K562 (cell line): ENCODE data around the gene ORMDL2. TPM values are rescaled to one million over a fixed set of nuclear protein-coding genes. Genes with fewer than 3 reads are reported as not detected.

Source experiments
- ARID1B ChIP-seq: fragments of 450-650 bp; IDR thresholded peaks from 2 replicates; pipeline ENCODE4 v1.6.1; 2016; ENCODE audit warnings: antibody characterized with exemption, mild to moderate bottlenecking, inconsistent platforms
- CREM ChIP-seq: IDR thresholded peaks from 2 replicates; pipeline ENCODE4 v1.6.1; 2014; ENCODE audit warnings: antibody characterized with exemption, low read depth
- FOS ChIP-seq: IDR thresholded peaks from 3 replicates; pipeline ENCODE4 v1.6.1; 2011; ENCODE audit not compliant: insufficient read length; ENCODE audit errors: extremely low read depth
- HDAC2 ChIP-seq: fragments of 450-650 bp; IDR thresholded peaks from 2 replicates; pipeline ENCODE4 v1.6.1; 2016; ENCODE audit warnings: mild to moderate bottlenecking
- HDAC3 ChIP-seq: fragments of 450-650 bp; IDR thresholded peaks from 2 replicates; pipeline ENCODE4 v1.6.1; 2018; ENCODE audit warnings: borderline replicate concordance, mild to moderate bottlenecking, moderate library complexity; ENCODE audit not compliant: partially characterized antibody
- HIVEP1 ChIP-seq: fragments of 250-450 bp; sonication (Bioruptor Pico); IDR thresholded peaks from 2 replicates; pipeline ENCODE4 v1.4.0; 2020; ENCODE audit warnings: mild to moderate bottlenecking
- HOXB6 ChIP-seq: fragments of 250-450 bp; sonication (Bioruptor Pico); IDR thresholded peaks from 2 replicates; pipeline ENCODE4 v1.5.1; 2022; ENCODE audit warnings: mild to moderate bottlenecking, borderline replicate concordance
- MAZ ChIP-seq, 2 experiments: fragments of 450-650 bp in 1 of 2; sonication (generic) in 1 of 2; formaldehyde crosslinking; IDR thresholded peaks in 1 of 2; conservative IDR thresholded peaks in 1 of 2; 2 replicates each; pipeline versions ENCODE4 v1.4.0 to v1.5.0; 2020; ENCODE audit warnings: mild to moderate bottlenecking in 1 of 2, missing genetic modification reagents in 1 of 2
- MTA1 ChIP-seq: fragments of 450-650 bp; IDR thresholded peaks from 2 replicates; pipeline ENCODE4 v1.6.1; 2017; ENCODE audit warnings: borderline replicate concordance
- NCOA1 ChIP-seq: fragments of 450-650 bp; IDR thresholded peaks from 2 replicates; pipeline ENCODE4 v1.6.1; 2016; ENCODE audit warnings: low read depth
- SIN3A ChIP-seq, 2 experiments: fragments of 150-350 bp in 1 of 2; IDR thresholded peaks; 2 replicates each; pipeline ENCODE4 v1.6.1; 2011 to 2016; ENCODE audit warnings: borderline replicate concordance in 2 of 2, low read depth in 2 of 2, low read length in 2 of 2, mild to moderate bottlenecking in 2 of 2, moderate library complexity in 2 of 2; ENCODE audit not compliant: control insufficient read depth in 1 of 2
- SOX6 ChIP-seq: fragments of 450-650 bp; IDR thresholded peaks from 2 replicates; pipeline ENCODE4 v1.6.1; 2014; ENCODE audit warnings: mild to moderate bottlenecking
- TAF9B ChIP-seq: fragments of 450-650 bp; IDR thresholded peaks from 2 replicates; pipeline ENCODE4 v1.6.1; 2018; ENCODE audit warnings: mild to moderate bottlenecking; ENCODE audit not compliant: partially characterized antibody
- TEAD1 ChIP-seq, 2 experiments: fragments of 450-650 bp in 1 of 2; sonication (generic) in 1 of 2; formaldehyde crosslinking; IDR thresholded peaks; 2 replicates each; pipeline versions ENCODE4 v1.4.0 to v1.8.0; 2020 to 2022; ENCODE audit warnings: mild to moderate bottlenecking in 2 of 2, missing genetic modification reagents in 1 of 2
- ZC3H4 ChIP-seq: sonication (generic); formaldehyde crosslinking; IDR thresholded peaks from 2 replicates; pipeline ENCODE4 v1.9.0; 2021; ENCODE audit warnings: missing genetic modification reagents, borderline replicate concordance
- ZNF583 ChIP-seq: fragments of 250-450 bp; sonication (Bioruptor Pico); IDR thresholded peaks from 2 replicates; pipeline ENCODE4 v1.4.0; 2020
- ZNF766 ChIP-seq: fragments of 200-800 bp; sonication (Bioruptor generic); conservative IDR thresholded peaks from 2 replicates; pipeline ENCODE4 v1.6.1; 2016; ENCODE audit warnings: missing genetic modification characterization, missing compliant biosample characterization
- ZSCAN29 ChIP-seq: fragments of 450-650 bp; IDR thresholded peaks from 2 replicates; pipeline ENCODE4 v1.6.1; 2017
- polyA plus RNA-seq, 8 experiments: library from polyadenylated mRNA; depleted of rRNA in 4 of 8; stranded (reverse) in 5 of 8; unstranded in 3 of 8; fragments of >200 nt; fragmentation: Nextera tagmentation in 2 of 8; fragmentation: Illumina TruSeq in 1 of 8; extraction: Ambion mirVana in 2 of 8; extraction: Trizol in 1 of 8; gene quantifications; 2 replicates each; pipeline versions ENCODE4 v1.2.1 to v1.2.3, GENCODE V29; 2011 to 2014; ENCODE audit warnings: inconsistent platforms in 1 of 8, missing spikeins in 1 of 8
- total RNA-seq, 7 experiments: library from RNA; depleted of rRNA in 6 of 7; stranded (reverse); fragments of >200 nt in 6 of 7; fragmentation: Illumina TruSeq in 2 of 7; extraction: Trizol in 2 of 7; gene quantifications; 2 replicates each; pipeline versions ENCODE4 v1.2.1 to v1.2.3, GENCODE V29; 2011 to 2021; ENCODE audit warnings: low replicate concordance in 1 of 7
- TF ChIP-seq, protein P1 (sequence below): fragments of 450-650 bp; IDR thresholded peaks from 2 replicates; pipeline ENCODE4 v1.6.1; 2016; ENCODE audit warnings: mild to moderate bottlenecking
- TF ChIP-seq, protein P2 (sequence below): fragments of 250-450 bp; sonication (Bioruptor Pico); IDR thresholded peaks from 2 replicates; pipeline ENCODE4 v1.8.0; 2022; ENCODE audit warnings: inconsistent platforms
- TF ChIP-seq, protein P3 (sequence below): sonication (generic); formaldehyde crosslinking; IDR thresholded peaks from 2 replicates; pipeline ENCODE4 v1.8.1; 2023; ENCODE audit warnings: mild to moderate bottlenecking, missing genetic modification reagents
- TF ChIP-seq, protein P4 (sequence below): fragments of 450-650 bp; IDR thresholded peaks from 2 replicates; pipeline ENCODE4 v1.6.1; 2016; ENCODE audit warnings: missing biosample characterization, missing genetic modification characterization

The ORMDL2 gene
- total and polyA plus RNA-seq, 9 of the 15 experiments (the other 6 are each of a cell fraction or from before 2014, with no cell fraction given), result 9.9 to 113 (median 34.4) TPM

DNA sequence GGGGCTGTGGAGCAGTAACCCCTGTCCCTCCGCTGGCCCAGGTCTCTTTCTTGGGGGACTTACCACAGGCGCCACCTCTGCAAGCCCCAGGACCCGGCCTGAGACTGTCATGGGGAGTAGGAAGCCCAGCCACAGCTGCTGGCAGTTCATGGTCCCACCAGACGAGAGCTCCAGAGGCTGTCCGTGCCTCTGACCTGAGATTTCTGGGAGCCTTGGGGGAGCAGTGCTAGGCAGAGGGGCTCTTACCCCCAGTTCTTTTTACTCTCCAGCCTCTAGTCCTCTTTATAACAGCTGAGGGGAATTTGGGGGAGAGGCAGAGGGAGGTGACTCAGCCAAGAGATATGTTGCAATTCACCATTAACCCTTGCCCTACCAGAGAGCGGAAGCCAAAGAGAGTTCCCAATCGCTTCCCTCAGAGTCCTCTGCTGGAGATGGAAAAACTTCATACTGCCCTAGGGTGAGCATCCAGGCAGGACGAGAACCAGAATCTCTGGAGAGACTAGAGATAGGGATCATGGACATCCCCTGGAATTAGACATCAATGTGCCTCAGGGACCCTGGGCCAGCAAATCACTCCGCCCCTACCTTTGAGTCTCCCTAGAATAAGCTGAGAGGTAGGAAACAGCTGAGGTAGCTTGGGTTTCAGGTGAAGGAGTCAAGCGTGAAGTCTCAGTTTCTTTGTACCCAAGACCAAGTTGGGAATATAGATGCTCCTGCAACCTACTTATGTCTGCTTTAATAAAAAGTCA lies 25.0 kb downstream of the ORMDL2 start, which contains the start of gene MMP19 (continued):
- TF ChIP-seq, protein P1, sequence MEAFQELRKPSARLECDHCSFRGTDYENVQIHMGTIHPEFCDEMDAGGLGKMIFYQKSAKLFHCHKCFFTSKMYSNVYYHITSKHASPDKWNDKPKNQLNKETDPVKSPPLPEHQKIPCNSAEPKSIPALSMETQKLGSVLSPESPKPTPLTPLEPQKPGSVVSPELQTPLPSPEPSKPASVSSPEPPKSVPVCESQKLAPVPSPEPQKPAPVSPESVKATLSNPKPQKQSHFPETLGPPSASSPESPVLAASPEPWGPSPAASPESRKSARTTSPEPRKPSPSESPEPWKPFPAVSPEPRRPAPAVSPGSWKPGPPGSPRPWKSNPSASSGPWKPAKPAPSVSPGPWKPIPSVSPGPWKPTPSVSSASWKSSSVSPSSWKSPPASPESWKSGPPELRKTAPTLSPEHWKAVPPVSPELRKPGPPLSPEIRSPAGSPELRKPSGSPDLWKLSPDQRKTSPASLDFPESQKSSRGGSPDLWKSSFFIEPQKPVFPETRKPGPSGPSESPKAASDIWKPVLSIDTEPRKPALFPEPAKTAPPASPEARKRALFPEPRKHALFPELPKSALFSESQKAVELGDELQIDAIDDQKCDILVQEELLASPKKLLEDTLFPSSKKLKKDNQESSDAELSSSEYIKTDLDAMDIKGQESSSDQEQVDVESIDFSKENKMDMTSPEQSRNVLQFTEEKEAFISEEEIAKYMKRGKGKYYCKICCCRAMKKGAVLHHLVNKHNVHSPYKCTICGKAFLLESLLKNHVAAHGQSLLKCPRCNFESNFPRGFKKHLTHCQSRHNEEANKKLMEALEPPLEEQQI, result no peak
- TF ChIP-seq, protein P2, sequence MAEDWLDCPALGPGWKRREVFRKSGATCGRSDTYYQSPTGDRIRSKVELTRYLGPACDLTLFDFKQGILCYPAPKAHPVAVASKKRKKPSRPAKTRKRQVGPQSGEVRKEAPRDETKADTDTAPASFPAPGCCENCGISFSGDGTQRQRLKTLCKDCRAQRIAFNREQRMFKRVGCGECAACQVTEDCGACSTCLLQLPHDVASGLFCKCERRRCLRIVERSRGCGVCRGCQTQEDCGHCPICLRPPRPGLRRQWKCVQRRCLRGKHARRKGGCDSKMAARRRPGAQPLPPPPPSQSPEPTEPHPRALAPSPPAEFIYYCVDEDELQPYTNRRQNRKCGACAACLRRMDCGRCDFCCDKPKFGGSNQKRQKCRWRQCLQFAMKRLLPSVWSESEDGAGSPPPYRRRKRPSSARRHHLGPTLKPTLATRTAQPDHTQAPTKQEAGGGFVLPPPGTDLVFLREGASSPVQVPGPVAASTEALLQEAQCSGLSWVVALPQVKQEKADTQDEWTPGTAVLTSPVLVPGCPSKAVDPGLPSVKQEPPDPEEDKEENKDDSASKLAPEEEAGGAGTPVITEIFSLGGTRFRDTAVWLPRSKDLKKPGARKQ, result no peak
- TF ChIP-seq ARID1B (peak; percentile 85), NCOA1 (no peak), HDAC3 (no peak), ZNF583 (CRISPR knock-in tag) (no peak), SIN3A (IDR thresholded peaks at IDR 0.05; ENCODE audit: borderline replicate concordance in 2 of 2, control insufficient read depth in 1 of 2, low read depth in 2 of 2, low read length in 2 of 2) (peak in 1 of 2 experiments; percentile 67; a peak in 1 of 4 replicates), FOS (peak; percentile 46), HOXB6 (CRISPR knock-in tag) (no peak), ZSCAN29 (no peak), CREM (peak; percentile 33; the same call in 1 of the 2 replicates), TAF9B (peak; percentile 59), TEAD1 (CRISPR knock-in tag; IDR thresholded peaks at IDR 0.05) (peak in 1 of 2 experiments; percentile 85; a peak in 2 of 4 replicates), MAZ (CRISPR knock-in tag; conservative IDR thresholded peaks at IDR 0.05 in 1 of 2, IDR thresholded peaks at IDR 0.05 in 1 of 2) (peak; percentile 24 to 25; a peak in 1 of 4 replicates), ZNF766 (CRISPR knock-in tag) (0 out of 2 replicates have a peak, but pooled peaks have one; percentile 32), HDAC2 (peak; percentile 70; the same call in 1 of the 2 replicates), MTA1 (peak; percentile 65; the same call in 1 of the 2 replicates), SOX6 (no peak), HIVEP1 (CRISPR knock-in tag) (no peak), ZC3H4 (no peak)
- TF ChIP-seq, protein P3, sequence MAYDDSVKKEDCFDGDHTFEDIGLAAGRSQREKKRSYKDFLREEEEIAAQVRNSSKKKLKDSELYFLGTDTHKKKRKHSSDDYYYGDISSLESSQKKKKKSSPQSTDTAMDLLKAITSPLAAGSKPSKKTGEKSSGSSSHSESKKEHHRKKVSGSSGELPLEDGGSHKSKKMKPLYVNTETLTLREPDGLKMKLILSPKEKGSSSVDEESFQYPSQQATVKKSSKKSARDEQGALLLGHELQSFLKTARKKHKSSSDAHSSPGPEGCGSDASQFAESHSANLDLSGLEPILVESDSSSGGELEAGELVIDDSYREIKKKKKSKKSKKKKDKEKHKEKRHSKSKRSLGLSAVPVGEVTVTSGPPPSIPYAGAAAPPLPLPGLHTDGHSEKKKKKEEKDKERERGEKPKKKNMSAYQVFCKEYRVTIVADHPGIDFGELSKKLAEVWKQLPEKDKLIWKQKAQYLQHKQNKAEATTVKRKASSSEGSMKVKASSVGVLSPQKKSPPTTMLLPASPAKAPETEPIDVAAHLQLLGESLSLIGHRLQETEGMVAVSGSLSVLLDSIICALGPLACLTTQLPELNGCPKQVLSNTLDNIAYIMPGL (CRISPR knock-in tag), result no peak
- TF ChIP-seq, protein P4, sequence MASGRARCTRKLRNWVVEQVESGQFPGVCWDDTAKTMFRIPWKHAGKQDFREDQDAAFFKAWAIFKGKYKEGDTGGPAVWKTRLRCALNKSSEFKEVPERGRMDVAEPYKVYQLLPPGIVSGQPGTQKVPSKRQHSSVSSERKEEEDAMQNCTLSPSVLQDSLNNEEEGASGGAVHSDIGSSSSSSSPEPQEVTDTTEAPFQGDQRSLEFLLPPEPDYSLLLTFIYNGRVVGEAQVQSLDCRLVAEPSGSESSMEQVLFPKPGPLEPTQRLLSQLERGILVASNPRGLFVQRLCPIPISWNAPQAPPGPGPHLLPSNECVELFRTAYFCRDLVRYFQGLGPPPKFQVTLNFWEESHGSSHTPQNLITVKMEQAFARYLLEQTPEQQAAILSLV (tag), result peak; percentile 78
